Transverse colon (tissue), 4 donors: ENCODE results near the gene ELK3.

Experiments
- EP300 ChIP-seq: sonication (generic); formaldehyde crosslinking; IDR thresholded peaks from one replicate; pipeline ENCODE4 v1.6.1; 2017; ENCODE audit warnings: antibody characterized with exemption, low read depth
- POLR2A ChIP-seq: fragments of 450-650 bp; IDR thresholded peaks from one replicate; pipeline ENCODE4 v1.6.1; 2016; ENCODE audit warnings: antibody characterized with exemption, mild to moderate bottlenecking, moderate library complexity
- POLR2AphosphoS5 ChIP-seq, 3 donors: sonication (generic); formaldehyde crosslinking; IDR thresholded peaks; one replicate each; pipeline ENCODE4 v1.6.1; 2016; ENCODE audit warnings: antibody characterized with exemption in 3 of 3
- TF ChIP-seq, protein P1 (sequence below), 5 experiments: fragments of 200-600 bp in 3 of 5; fragments of 450-650 bp in 2 of 5; sonication (generic) in 3 of 5; IDR thresholded peaks; 1 replicate in 2 of 5; 2 replicates in 3 of 5; pipeline ENCODE4 v1.5.1; 2016 to 2017; ENCODE audit warnings: antibody characterized with exemption in 5 of 5, inconsistent platforms in 3 of 5, mild to moderate bottlenecking in 2 of 5, moderate library complexity in 1 of 5

DNA sequence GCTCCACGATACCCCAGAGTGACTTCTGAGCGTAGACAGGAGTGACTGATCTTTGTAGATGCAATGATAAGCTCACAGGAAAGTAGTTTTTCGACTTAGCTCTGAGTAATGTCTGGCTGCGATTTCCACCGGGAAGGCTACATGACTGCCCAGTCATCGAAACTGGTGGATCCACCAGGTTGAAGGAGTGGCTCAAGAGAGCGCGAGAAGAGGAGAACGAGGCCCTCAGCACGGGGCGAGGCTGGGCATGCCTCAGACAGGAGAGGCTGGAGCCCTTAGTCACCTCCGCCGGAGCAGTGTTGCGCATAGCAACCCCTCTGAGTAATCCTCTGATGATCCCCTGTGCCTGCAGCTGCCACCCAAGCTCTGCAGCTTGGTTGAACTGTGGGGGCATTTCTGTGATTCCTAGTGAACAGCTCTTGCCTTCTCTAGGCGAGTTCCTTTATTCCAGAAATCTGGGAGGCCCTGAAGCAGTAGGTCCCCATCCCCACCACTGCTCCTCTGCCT is 25.6 kb downstream of the ELK3 start:
- TF ChIP-seq POLR2AphosphoS5 (IDR thresholded peaks at IDR 0.05) (no peak), POLR2A (no peak), EP300 (no peak)
- TF ChIP-seq, protein P1, sequence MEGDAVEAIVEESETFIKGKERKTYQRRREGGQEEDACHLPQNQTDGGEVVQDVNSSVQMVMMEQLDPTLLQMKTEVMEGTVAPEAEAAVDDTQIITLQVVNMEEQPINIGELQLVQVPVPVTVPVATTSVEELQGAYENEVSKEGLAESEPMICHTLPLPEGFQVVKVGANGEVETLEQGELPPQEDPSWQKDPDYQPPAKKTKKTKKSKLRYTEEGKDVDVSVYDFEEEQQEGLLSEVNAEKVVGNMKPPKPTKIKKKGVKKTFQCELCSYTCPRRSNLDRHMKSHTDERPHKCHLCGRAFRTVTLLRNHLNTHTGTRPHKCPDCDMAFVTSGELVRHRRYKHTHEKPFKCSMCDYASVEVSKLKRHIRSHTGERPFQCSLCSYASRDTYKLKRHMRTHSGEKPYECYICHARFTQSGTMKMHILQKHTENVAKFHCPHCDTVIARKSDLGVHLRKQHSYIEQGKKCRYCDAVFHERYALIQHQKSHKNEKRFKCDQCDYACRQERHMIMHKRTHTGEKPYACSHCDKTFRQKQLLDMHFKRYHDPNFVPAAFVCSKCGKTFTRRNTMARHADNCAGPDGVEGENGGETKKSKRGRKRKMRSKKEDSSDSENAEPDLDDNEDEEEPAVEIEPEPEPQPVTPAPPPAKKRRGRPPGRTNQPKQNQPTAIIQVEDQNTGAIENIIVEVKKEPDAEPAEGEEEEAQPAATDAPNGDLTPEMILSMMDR (IDR thresholded peaks at IDR 0.05) = no peak
